Gastrocnemius medialis (tissue), 4 donors: ENCODE results near the gene MTNR1A.

Source experiments
- POLR2A ChIP-seq, 2 donors: fragments of 450-650 bp; IDR thresholded peaks; one replicate each; pipeline ENCODE4 v1.6.1; 2017; ENCODE audit warnings: antibody characterized with exemption in 2 of 2, mild to moderate bottlenecking in 2 of 2, moderate library complexity in 2 of 2
- TF ChIP-seq, protein P1 (sequence below), 5 experiments: fragments of 450-650 bp in 3 of 5; fragments of 200-600 bp in 2 of 5; sonication (generic) in 2 of 5; IDR thresholded peaks in 4 of 5; conservative IDR thresholded peaks in 1 of 5; 1 replicate in 4 of 5; 2 replicates in 1 of 5; pipeline ENCODE4 v1.5.1; 2016 to 2019; ENCODE audit warnings: antibody characterized with exemption in 5 of 5, mild to moderate bottlenecking in 3 of 5, moderate library complexity in 3 of 5

DNA sequence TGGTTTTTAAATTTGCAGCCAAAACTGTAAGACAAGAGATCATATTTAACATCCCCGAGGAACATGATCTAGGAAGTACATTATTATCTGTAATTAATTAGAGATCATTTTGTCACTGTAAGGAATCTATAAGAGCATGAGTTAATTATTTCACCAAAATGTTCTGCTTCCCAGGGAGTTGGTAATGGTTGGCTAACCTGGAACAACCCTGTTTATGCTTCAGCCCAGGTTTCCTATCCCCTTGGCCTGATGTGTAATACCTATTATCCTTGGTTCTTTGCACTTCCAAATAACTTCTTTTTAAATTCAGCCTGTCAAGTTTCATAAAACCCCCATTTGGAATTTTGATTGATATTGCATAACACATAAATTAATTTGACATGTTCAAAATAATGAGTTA lies 6.4 kb upstream of the MTNR1A start:
- TF ChIP-seq, protein P1, sequence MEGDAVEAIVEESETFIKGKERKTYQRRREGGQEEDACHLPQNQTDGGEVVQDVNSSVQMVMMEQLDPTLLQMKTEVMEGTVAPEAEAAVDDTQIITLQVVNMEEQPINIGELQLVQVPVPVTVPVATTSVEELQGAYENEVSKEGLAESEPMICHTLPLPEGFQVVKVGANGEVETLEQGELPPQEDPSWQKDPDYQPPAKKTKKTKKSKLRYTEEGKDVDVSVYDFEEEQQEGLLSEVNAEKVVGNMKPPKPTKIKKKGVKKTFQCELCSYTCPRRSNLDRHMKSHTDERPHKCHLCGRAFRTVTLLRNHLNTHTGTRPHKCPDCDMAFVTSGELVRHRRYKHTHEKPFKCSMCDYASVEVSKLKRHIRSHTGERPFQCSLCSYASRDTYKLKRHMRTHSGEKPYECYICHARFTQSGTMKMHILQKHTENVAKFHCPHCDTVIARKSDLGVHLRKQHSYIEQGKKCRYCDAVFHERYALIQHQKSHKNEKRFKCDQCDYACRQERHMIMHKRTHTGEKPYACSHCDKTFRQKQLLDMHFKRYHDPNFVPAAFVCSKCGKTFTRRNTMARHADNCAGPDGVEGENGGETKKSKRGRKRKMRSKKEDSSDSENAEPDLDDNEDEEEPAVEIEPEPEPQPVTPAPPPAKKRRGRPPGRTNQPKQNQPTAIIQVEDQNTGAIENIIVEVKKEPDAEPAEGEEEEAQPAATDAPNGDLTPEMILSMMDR (IDR thresholded peaks at IDR 0.05 in 4 of 5, conservative IDR thresholded peaks at IDR 0.05 in 1 of 5): no peak
- no peak for TF ChIP-seq POLR2A (IDR thresholded peaks at IDR 0.05)
